SK-N-MC (cell line): ENCODE data around the gene TCF12.

Experiments used
- DNase-seq: peaks from one replicate; pipeline ENCODE4 v3.0.0-alpha.2; 2011; ENCODE audit warnings: low read depth, low spot score
- H3K27ac ChIP-seq: fragments of 200-600 bp; sonication (generic); 2 replicates; pipeline ENCODE4 v1.5.1; 2016; ENCODE audit warnings: mixed run types
- H3K36me3 ChIP-seq: fragments of 200-600 bp; sonication (generic); 2 replicates; pipeline ENCODE4 v1.6.1; 2017; ENCODE audit warnings: antibody characterized with exemption, low read length, mixed read lengths; ENCODE audit not compliant: insufficient read depth
- H3K4me3 ChIP-seq: fragments of 200-600 bp; sonication (generic); 2 replicates; pipeline ENCODE4 v1.5.1; 2016
- H3K9ac ChIP-seq: fragments of 200-600 bp; sonication (generic); 2 replicates; pipeline ENCODE4 v1.8.0; 2017; ENCODE audit warnings: mixed run types, mixed read lengths; ENCODE audit not compliant: insufficient read length
- H3K9me3 ChIP-seq: fragments of 200-600 bp; sonication (generic); 2 replicates; pipeline ENCODE4 v1.6.1; 2017; ENCODE audit warnings: low read depth, mild to moderate bottlenecking, antibody characterized with exemption, low read length, moderate library complexity, mixed read lengths
- EZH2 ChIP-seq: fragments of 200-600 bp; sonication (generic); IDR thresholded peaks from one replicate; pipeline ENCODE4 v1.6.1; 2017; ENCODE audit warnings: antibody characterized with exemption
- FOXP2 ChIP-seq: optimal IDR thresholded peaks from 2 replicates; pipeline ENCODE3; 2011; ENCODE audit warnings: mild to moderate bottlenecking, moderate library complexity; ENCODE audit not compliant: insufficient read depth; ENCODE audit errors: extremely low read length, control extremely low read depth
- POLR2AphosphoS5 ChIP-seq: IDR thresholded peaks from 2 replicates; pipeline ENCODE4 v1.6.1; 2012; ENCODE audit warnings: mild to moderate bottlenecking, low read depth, low read length, borderline replicate concordance

TCF12 gene

GRCh38 chr15:56960116-56960515, 41.7 kb downstream of the TCF12 start:
- Histone ChIP-seq H3K27ac (no peak overlapping the region), H3K4me3 (no peak overlapping the region), H3K36me3 (peaks cover 8% of the 10 kb centered on the region; the same call in 1 of the 2 replicates), H3K9me3 (no peaks in the 10 kb centered on the region), H3K9ac (no peak overlapping the region)
- TF ChIP-seq FOXP2 (no peak), EZH2 (no peak), POLR2AphosphoS5 (no peak)
- no peak for DNase-seq

- peak overlapping the region; percentile 30 for H3K9ac ChIP-seq
- H3K4me3 ChIP-seq = peak overlapping the region; percentile 50
- DNase-seq = no peak
- H3K27ac ChIP-seq = peak overlapping the region; percentile 76
- H3K36me3 ChIP-seq = no peaks in the 10 kb centered on the region
- TF ChIP-seq POLR2AphosphoS5 (no peak), EZH2 (no peak), FOXP2 (no peak)
- no peaks in the 10 kb centered on the region for H3K9me3 ChIP-seq
Observed at GRCh38 chr15:56963126-56963525, 44.7 kb downstream of the TCF12 start.

GRCh38 chr15:56963710-56964109, 45.3 kb downstream of the TCF12 start:
- Histone ChIP-seq H3K9me3 (no peaks in the 10 kb centered on the region), H3K4me3 (peak overlapping the region; percentile 50), H3K9ac (peak overlapping the region; percentile 38), H3K36me3 (no peaks in the 10 kb centered on the region), H3K27ac (peak overlapping the region; percentile 76)
- DNase-seq = no peak
- TF ChIP-seq POLR2AphosphoS5 (no peak), FOXP2 (no peak), EZH2 (no peak)

GRCh38 chr15:56964182-56964581, 45.7 kb downstream of the TCF12 start:
- Histone ChIP-seq H3K36me3 (no peaks in the 10 kb centered on the region), H3K9ac (peak overlapping the region; percentile 38), H3K4me3 (peak overlapping the region; percentile 50; the same call in 1 of the 2 replicates), H3K27ac (peak overlapping the region; percentile 76), H3K9me3 (no peaks in the 10 kb centered on the region)
- no peak for TF ChIP-seq POLR2AphosphoS5
- no peak for TF ChIP-seq EZH2
- no peak for TF ChIP-seq FOXP2
- no peak for DNase-seq

GRCh38 chr15:56965231-56966013, 47.0 kb downstream of the TCF12 start:
- Histone ChIP-seq H3K9me3 (no peaks in the 10 kb centered on the region), H3K36me3 (no peaks in the 10 kb centered on the region), H3K9ac (no peak overlapping the region), H3K4me3 (no peak overlapping the region), H3K27ac (no peak overlapping the region)
- TF ChIP-seq FOXP2 (no peak), POLR2AphosphoS5 (no peak), EZH2 (no peak)
- DNase-seq = no peak

GRCh38 chr15:56967336-56967735, 48.9 kb downstream of the TCF12 start:
- Histone ChIP-seq H3K27ac (no peak overlapping the region), H3K9ac (no peak overlapping the region), H3K4me3 (no peak overlapping the region), H3K36me3 (no peaks in the 10 kb centered on the region), H3K9me3 (no peaks in the 10 kb centered on the region)
- TF ChIP-seq EZH2 (no peak), FOXP2 (no peak), POLR2AphosphoS5 (no peak)
- DNase-seq = no peak

- DNase-seq = no peak
- TF ChIP-seq FOXP2 (no peak), POLR2AphosphoS5 (no peak), EZH2 (no peak)
- H3K27ac ChIP-seq = no peak overlapping the region
Observed at GRCh38 chr15:56968256-56968655, 49.8 kb downstream of the TCF12 start.

GRCh38 chr15:56968821-56969220, 50.4 kb downstream of the TCF12 start:
- TF ChIP-seq EZH2 (no peak), POLR2AphosphoS5 (no peak)
- no peak overlapping the region for H3K9ac ChIP-seq
- H3K36me3 ChIP-seq = no peaks in the 10 kb centered on the region
- H3K27ac ChIP-seq = no peak overlapping the region
- no peak for DNase-seq
- H3K4me3 ChIP-seq = no peak overlapping the region
- no peaks in the 10 kb centered on the region for H3K9me3 ChIP-seq

More at GRCh38 chr15:56968256-56968655, 49.8 kb downstream of the TCF12 start:
- no peaks in the 10 kb centered on the region for H3K36me3 ChIP-seq
- H3K9me3 ChIP-seq = no peaks in the 10 kb centered on the region
- no peak overlapping the region for H3K9ac ChIP-seq
- no peak overlapping the region for H3K4me3 ChIP-seq

GRCh38 chr15:56969265-56969895, 50.9 kb downstream of the TCF12 start:
- DNase-seq = no peak
- Histone ChIP-seq H3K9ac (no peak overlapping the region), H3K36me3 (no peaks in the 10 kb centered on the region), H3K9me3 (no peaks in the 10 kb centered on the region), H3K4me3 (no peak overlapping the region), H3K27ac (no peak overlapping the region)
- TF ChIP-seq POLR2AphosphoS5 (no peak), EZH2 (no peak), FOXP2 (no peak)
